ENCODE data around the gene PLBD1. TPM values are rescaled to one million over a fixed set of nuclear protein-coding genes. Genes with fewer than 3 reads are reported as not detected.

Gene PLBD1
- total RNA-seq, 1 experiment from 2014 or later, result 0.30 TPM

GRCh38 chr12:14473707-14474287 lies 93.9 kb downstream of the PLBD1 start:
- BruUV-seq (replicated peaks), result no TSS peak
- TF ChIP-seq, protein P1, sequence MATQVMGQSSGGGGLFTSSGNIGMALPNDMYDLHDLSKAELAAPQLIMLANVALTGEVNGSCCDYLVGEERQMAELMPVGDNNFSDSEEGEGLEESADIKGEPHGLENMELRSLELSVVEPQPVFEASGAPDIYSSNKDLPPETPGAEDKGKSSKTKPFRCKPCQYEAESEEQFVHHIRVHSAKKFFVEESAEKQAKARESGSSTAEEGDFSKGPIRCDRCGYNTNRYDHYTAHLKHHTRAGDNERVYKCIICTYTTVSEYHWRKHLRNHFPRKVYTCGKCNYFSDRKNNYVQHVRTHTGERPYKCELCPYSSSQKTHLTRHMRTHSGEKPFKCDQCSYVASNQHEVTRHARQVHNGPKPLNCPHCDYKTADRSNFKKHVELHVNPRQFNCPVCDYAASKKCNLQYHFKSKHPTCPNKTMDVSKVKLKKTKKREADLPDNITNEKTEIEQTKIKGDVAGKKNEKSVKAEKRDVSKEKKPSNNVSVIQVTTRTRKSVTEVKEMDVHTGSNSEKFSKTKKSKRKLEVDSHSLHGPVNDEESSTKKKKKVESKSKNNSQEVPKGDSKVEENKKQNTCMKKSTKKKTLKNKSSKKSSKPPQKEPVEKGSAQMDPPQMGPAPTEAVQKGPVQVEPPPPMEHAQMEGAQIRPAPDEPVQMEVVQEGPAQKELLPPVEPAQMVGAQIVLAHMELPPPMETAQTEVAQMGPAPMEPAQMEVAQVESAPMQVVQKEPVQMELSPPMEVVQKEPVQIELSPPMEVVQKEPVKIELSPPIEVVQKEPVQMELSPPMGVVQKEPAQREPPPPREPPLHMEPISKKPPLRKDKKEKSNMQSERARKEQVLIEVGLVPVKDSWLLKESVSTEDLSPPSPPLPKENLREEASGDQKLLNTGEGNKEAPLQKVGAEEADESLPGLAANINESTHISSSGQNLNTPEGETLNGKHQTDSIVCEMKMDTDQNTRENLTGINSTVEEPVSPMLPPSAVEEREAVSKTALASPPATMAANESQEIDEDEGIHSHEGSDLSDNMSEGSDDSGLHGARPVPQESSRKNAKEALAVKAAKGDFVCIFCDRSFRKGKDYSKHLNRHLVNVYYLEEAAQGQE (IDR thresholded peaks at IDR 0.05; ENCODE audit: low read depth), result no peak
- peak; percentile 82; the same call in 1 of the 2 replicates for TF ChIP-seq CBX3 (IDR thresholded peaks at IDR 0.05; ENCODE audit: low read depth)
- TF ChIP-seq, protein P2, sequence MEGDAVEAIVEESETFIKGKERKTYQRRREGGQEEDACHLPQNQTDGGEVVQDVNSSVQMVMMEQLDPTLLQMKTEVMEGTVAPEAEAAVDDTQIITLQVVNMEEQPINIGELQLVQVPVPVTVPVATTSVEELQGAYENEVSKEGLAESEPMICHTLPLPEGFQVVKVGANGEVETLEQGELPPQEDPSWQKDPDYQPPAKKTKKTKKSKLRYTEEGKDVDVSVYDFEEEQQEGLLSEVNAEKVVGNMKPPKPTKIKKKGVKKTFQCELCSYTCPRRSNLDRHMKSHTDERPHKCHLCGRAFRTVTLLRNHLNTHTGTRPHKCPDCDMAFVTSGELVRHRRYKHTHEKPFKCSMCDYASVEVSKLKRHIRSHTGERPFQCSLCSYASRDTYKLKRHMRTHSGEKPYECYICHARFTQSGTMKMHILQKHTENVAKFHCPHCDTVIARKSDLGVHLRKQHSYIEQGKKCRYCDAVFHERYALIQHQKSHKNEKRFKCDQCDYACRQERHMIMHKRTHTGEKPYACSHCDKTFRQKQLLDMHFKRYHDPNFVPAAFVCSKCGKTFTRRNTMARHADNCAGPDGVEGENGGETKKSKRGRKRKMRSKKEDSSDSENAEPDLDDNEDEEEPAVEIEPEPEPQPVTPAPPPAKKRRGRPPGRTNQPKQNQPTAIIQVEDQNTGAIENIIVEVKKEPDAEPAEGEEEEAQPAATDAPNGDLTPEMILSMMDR (IDR thresholded peaks at IDR 0.05 in 2 of 3, conservative IDR thresholded peaks at IDR 0.05 in 1 of 3; ENCODE audit: borderline replicate concordance in 1 of 3, insufficient read depth in 1 of 3, low read depth in 2 of 3, low read length in 2 of 3), result no peak
- no peaks in the 10 kb centered on the region for H3K4me1 ChIP-seq (ENCODE audit: control insufficient read depth in 1 of 2, insufficient read depth in 2 of 2, low read length in 2 of 2)
- H2AFZ ChIP-seq (ENCODE audit: low read depth, low read length, poor library complexity, severe bottlenecking), result no peak overlapping the region
- no peak overlapping the region for H3K9ac ChIP-seq (ENCODE audit: low read length)
- H3K4me3 ChIP-seq (replicated peaks in 1 of 2; ENCODE audit: low read depth in 1 of 2, low read length in 2 of 2), result no peak overlapping the region
- peaks cover 4 to 8% of the 10 kb centered on the region in 2 experiments; a peak in 3 of 4 replicates for H3K9me3 ChIP-seq (ENCODE audit: control insufficient read depth in 1 of 2, insufficient read depth in 1 of 2, low read depth in 1 of 2, low read length in 2 of 2)
- ATAC-seq (no peak), DNase-seq (ENCODE audit: low read depth, low spot score) (peak; percentile 3)
- H3K9me2 ChIP-seq (ENCODE audit: insufficient read depth), result no peaks in the 10 kb centered on the region
- POLR2A ChIA-PET, result no interaction called here
- CTCF ChIA-PET, result no interaction called here
- H4K20me1 ChIP-seq (ENCODE audit: insufficient read depth), result no peaks in the 10 kb centered on the region
- intact Hi-C loops (cut with micrococcal nuclease), result no loop called here
- no peak overlapping the region for H3K27ac ChIP-seq (ENCODE audit: low read depth, low read length)
- RAD21 ChIA-PET (ENCODE audit: low non-redundant PET in 1 of 2, low total read pairs in 2 of 2, uncharacterized antibody in 2 of 2, unreplicated experiment in 2 of 2), result no interaction called here
- peaks cover 0 to 23% of the 10 kb centered on the region in 2 experiments; a peak in 2 of 4 replicates for H3K36me3 ChIP-seq (ENCODE audit: control insufficient read depth in 1 of 2, insufficient read depth in 2 of 2, low read length in 2 of 2)
- H3K79me2 ChIP-seq (ENCODE audit: insufficient read depth, low read length), result no peaks in the 10 kb centered on the region
- H3K4me2 ChIP-seq (ENCODE audit: low read length), result no peak overlapping the region
- H3K27me3 ChIP-seq (ENCODE audit: insufficient read depth, low read length), result no peaks in the 10 kb centered on the region
